MG63 (cell line): Measurements from ENCODE around the gene PSD4. TPM values are rescaled to one million over a fixed set of nuclear protein-coding genes. Genes with fewer than 3 reads are reported as not detected.
A peak's percentile ranks its signal among the peaks of the same experiment; 100 is the strongest.

Experiments used
- DNase-seq: peaks from one replicate; pipeline ENCODE4 v3.0.0-alpha.2; 2020
- H3K27me3 ChIP-seq: fragments of 250-450 bp; sonication (Bioruptor Pico); 2 replicates; pipeline ENCODE4 v1.5.1; 2020; ENCODE audit warnings: mild to moderate bottlenecking, moderate library complexity
- H3K36me3 ChIP-seq: fragments of 250-450 bp; sonication (Bioruptor Pico); 2 replicates; pipeline ENCODE4 v1.5.1; 2020; ENCODE audit warnings: mild to moderate bottlenecking, moderate library complexity
- H3K4me3 ChIP-seq: fragments of 250-450 bp; sonication (Bioruptor Pico); 2 replicates; pipeline ENCODE4 v1.5.1; 2020; ENCODE audit warnings: mild to moderate bottlenecking, moderate library complexity
- H3K9me3 ChIP-seq: fragments of 250-450 bp; sonication (Bioruptor Pico); 2 replicates; pipeline ENCODE4 v1.5.1; 2020; ENCODE audit warnings: mild to moderate bottlenecking, moderate library complexity
- total RNA-seq: library from RNA; depleted of rRNA; stranded (reverse); fragments of >200 nt; shearing (Covaris generic); gene quantifications from 2 replicates; pipeline ENCODE4 v1.2.3, GENCODE V29; 2014; ENCODE audit warnings: low replicate concordance; rRNA removed

PSD4 gene
- 0.16 and 0.59 TPM in 2 replicates for total RNA-seq

DNA sequence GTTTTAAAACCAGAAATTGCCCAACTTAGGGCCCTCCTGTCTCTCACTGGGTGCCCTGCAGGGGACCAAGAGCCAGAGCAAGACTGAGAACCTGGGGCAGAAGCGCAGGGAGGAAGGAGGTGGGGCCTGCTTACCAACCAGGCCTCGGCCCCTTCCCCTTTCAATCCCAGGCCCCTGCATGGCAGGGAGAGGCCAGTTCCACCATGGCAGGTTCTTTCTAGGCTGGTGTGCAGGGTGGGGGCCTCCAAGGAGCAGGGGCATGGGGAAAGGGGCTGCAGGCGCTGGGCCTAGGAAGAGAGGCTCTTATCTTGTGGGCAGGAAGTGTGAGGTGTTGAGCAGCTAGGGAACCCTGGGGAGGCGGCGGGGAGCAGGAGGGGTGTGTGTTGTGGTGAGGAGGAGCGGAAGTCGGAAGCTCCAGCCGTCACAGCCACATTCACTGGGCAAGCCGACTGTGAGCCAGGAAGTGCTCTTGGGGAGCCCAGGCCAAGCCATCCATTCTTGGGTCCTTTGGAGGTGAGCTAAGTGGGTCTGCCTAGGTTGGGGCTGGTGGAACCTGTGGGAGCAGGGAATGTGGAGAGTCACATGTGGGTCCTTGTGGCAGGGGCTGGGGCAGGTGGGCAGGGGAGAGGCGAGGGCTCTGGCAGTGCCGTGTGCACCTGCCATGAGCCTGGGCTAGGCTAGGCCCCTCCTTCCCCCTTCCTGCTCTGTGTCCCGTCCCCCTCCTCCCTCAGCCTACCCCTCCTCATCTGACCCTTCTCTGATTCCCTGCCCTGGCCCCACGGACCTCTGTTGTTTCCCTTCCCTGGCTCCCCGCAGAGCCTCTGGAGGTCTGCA, at the start of gene PSD4:
TSS of gene PSD4 (plus strand) at position 430 of the 834 bp plus-strand sequence. CDS start 8,486 bp downstream, outside the sequence.
- no peaks in the 10 kb centered on the region for H3K9me3 ChIP-seq
- no peaks in the 10 kb centered on the region for H3K36me3 ChIP-seq
- no peak within 1 kb of the TSS for H3K4me3 ChIP-seq
- DNase-seq = no peak
- no peaks in the 10 kb centered on the region for H3K27me3 ChIP-seq

DNA sequence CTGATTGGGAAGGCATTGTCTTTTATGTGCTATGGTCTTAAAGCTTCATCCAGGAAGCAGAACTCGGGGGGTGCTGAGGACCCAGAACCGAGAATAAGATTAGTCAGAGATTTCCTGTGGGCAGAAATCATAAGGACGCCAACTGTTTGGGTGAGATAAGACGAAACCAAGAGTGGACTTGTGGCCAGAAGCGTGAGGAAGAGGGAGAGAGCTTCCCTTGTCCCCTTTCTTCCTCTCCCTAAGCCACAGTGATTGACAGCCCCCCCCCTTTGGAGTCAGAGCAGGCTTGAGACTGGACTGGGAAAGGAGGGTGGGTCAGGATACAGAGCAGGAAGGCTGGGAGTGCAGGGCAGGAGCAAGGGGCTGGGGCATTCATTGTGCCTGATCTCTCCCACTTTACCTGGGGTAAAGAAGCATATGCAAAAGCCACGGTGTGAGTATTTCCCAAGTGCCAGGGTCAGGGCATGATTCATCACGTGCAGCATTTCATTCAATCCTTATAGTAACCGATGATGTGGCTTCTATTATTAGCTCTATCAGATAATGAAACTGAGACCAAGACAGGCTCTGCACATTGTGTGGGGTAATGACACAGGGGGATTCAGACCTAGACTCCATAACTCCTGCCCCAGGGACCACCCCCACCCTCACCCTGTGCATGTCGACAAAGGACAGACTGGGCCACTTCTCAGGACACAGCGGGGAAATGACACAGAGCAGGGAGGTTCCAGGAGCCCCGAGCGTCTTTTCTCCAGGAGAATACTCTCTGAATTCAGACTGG, 49.4 kb upstream of the PSD4 start:
- peaks cover 2% of the 10 kb centered on the region; the same call in 1 of the 2 replicates for H3K27me3 ChIP-seq
- H3K36me3 ChIP-seq = no peaks in the 10 kb centered on the region
- no peak overlapping the region for H3K4me3 ChIP-seq
- H3K9me3 ChIP-seq = no peaks in the 10 kb centered on the region
- DNase-seq = peak; percentile 54

DNA sequence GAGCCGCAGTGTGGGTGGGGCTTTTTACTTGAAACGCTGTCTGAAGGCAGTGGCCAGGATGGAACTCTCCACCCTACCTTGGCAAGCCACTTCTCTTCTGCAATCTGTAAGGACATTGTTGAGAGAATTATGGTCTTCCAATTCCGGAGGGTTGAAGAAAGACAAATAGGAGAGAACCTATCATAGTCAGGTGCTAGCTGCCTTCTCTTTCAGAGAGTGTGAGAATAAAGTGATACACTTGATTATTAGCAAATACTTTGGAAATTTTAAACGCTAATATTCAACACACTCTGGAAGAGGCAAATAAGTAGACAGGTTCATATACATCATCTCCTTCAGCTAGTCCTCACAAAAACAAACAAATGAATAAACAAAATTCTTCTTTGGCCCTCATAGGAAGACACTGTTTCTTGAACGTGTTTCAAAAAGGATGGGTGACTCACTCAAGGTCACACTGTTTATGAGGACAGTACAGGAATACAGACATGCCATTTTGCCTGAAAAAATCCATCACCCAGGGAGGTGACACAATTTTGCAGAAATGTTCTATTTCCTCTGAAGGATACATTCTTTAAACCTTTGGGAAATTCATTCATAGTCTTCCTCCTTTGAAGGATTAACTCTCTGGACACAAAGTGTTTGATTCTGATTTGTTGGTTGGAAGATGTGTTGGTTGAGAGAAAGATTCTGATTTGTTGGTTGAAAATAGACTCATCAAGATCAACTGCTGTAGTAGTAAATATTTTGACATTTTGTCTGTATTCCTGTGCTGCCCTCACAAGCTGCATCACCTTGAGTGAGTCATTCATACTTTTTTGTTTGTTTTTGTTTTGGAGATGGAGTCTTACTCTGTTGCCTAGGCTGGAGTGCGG, 48.6 kb upstream of the PSD4 start:
- peaks cover 2% of the 10 kb centered on the region; the same call in 1 of the 2 replicates for H3K27me3 ChIP-seq
- H3K36me3 ChIP-seq = no peaks in the 10 kb centered on the region
- no peak for DNase-seq
- H3K4me3 ChIP-seq = no peak overlapping the region
- no peaks in the 10 kb centered on the region for H3K9me3 ChIP-seq

DNA sequence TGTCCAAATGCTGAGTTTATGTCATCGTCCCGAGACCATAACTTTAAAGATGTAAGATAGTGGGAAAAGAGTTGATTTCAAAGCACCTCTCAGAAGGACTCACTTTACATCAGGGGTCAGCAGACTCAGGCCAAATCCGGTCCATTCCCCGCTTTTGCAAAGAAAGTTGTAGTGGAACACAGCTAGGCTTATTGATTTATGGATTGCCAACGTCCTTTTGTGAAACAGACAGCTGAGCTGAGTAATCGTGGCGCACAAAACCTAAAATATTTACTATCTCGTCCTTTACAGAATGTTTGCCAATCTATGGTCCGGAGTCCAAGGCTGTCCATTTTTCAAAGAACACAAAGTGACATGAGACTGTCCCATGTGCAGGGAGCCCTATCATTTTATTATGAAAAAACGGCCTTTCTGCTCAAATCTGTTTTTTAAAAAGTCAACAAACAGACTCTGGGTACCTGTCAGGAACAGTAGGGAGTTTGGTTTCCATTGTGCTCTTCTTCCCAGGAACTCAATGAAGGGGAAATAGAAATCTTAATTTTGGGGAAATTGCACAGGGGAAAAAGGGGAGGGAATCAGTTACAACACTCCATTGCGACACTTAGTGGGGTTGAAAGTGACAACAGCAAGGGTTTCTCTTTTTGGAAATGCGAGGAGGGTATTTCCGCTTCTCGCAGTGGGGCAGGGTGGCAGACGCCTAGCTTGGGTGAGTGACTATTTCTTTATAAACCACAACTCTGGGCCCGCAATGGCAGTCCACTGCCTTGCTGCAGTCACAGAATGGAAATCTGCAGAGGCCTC, 46.7 kb upstream of the PSD4 start, which contains the start of gene IL1RN:
TSS of gene IL1RN (plus strand) at position 754 of the 801 bp plus-strand sequence. CDS start at position 781, 27 bp downstream.
- Histone ChIP-seq H3K36me3 (no peaks in the 10 kb centered on the region), H3K27me3 (no peaks in the 10 kb centered on the region), H3K4me3 (no peak within 1 kb of the TSS)

DNA sequence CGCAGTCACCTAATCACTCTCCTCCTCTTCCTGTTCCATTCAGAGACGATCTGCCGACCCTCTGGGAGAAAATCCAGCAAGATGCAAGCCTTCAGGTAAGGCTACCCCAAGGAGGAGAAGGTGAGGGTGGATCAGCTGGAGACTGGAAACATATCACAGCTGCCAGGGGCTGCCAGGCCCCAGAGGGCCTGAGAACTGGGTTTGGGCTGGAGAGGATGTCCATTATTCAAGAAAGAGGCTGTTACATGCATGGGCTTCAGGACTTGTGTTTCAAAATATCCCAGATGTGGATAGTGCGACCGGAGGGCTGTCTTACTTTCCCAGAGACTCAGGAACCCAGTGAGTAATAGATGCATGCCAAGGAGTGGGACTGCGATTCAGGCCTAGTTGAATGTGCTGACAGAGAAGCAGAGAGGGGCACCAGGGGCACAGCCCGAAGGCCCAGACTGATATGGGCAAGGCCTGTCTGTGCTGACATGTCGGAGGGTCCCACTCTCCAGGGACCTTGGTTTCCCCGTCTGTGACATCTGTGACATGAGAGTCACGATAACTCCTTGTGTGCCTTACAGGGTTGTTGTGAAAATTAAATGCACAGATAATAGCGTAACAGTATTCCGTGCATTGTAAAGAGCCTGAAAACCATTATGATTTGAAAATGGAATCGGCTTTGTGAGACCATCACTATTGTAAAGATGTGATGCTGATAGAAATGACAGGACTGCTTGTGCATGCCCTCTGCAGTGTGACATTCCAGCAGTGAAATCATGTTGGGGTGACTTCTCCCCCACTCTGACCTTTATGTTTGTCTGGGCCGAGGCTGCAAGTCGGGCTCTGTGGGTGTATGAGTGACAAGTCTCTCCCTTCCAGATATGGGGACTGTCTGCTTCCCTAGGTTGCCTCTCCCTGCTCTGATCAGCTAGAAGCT, 45.9 kb upstream of the PSD4 start:
- Histone ChIP-seq H3K27me3 (no peaks in the 10 kb centered on the region), H3K4me3 (no peak overlapping the region), H3K9me3 (no peaks in the 10 kb centered on the region), H3K36me3 (no peaks in the 10 kb centered on the region)
- DNase-seq = no peak

More for the DNA sequence above, 46.7 kb upstream of the PSD4 start, which contains the start of gene IL1RN:
- DNase-seq = no peak
- no peaks in the 10 kb centered on the region for H3K9me3 ChIP-seq

DNA sequence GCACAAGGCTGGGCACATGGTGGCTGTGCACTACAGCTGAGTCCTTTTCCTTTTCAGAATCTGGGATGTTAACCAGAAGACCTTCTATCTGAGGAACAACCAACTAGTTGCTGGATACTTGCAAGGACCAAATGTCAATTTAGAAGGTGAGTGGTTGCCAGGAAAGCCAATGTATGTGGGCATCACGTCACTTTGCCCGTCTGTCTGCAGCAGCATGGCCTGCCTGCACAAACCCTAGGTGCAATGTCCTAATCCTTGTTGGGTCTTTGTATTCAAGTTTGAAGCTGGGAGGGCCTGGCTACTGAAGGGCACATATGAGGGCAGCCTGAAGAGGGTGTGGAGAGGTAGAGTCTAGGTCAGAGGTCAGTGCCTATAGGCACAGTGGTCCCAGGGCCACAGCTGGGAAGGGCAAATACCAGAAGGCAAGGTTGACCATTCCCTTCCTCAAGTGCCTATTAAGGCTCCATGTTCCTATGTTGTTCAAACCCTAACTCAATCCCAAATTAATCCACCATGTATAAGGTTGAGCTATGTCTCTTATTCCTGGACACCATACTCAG, 44.2 kb upstream of the PSD4 start:
- Histone ChIP-seq H3K4me3 (no peak overlapping the region), H3K36me3 (no peaks in the 10 kb centered on the region), H3K9me3 (no peaks in the 10 kb centered on the region), H3K27me3 (no peaks in the 10 kb centered on the region)
- no peak for DNase-seq

DNA sequence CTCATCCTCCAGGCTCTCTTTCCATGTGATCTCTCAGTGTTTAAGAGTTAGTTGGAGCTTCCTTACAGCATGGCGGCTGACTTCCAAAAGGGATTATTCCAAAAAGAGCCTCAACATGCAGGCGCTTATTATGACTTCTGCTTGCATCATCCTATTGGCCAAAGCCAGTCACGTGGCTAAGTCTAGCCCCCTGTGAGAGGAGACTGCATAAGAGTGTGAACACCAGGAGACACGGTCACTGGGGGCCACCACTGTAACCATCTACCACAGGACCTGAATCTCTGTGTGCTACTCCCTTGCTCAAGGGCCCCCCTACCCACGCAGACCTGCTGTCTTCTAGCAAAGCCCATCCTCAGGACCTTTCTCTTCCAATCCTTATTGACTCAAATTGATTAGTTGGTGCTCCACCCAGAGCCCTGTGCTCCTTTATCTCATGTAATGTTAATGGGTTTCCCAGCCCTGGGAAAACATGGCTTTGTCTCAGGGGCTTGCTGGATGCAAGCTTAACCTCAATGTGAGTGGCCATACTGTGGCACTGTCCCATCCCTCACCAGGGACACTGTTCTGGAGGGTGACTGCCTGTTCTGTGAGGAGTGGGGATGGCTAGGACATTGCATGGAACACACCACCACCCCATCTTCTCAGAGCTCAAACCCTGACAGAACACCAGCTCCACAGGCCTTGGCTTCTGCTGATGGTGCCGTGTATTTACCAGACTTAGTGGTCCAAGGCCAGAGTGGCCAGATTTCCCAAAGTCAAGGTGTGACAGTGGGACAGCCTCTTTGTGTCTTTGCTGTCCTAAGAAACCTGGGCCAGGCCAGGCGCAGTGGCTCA, 42.2 kb upstream of the PSD4 start:
- Histone ChIP-seq H3K4me3 (no peak overlapping the region), H3K27me3 (no peaks in the 10 kb centered on the region), H3K36me3 (no peaks in the 10 kb centered on the region), H3K9me3 (no peaks in the 10 kb centered on the region)
- DNase-seq = no peak

DNA sequence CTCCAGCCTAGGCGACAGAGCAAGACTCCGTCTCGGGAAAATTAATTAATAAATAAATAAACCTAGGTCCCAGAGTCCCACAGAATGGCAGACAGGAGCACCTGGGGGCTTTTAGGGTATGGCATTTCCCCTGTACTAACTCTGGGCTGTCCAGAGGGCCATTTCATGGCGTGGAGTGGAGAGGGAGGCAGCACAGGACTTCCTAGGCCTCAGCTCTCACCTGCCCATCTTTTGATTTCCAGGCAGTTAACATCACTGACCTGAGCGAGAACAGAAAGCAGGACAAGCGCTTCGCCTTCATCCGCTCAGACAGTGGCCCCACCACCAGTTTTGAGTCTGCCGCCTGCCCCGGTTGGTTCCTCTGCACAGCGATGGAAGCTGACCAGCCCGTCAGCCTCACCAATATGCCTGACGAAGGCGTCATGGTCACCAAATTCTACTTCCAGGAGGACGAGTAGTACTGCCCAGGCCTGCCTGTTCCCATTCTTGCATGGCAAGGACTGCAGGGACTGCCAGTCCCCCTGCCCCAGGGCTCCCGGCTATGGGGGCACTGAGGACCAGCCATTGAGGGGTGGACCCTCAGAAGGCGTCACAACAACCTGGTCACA, 41.3 kb upstream of the PSD4 start:
- no peak for DNase-seq
- Histone ChIP-seq H3K4me3 (no peak overlapping the region), H3K9me3 (no peaks in the 10 kb centered on the region), H3K36me3 (no peaks in the 10 kb centered on the region), H3K27me3 (no peaks in the 10 kb centered on the region)

DNA sequence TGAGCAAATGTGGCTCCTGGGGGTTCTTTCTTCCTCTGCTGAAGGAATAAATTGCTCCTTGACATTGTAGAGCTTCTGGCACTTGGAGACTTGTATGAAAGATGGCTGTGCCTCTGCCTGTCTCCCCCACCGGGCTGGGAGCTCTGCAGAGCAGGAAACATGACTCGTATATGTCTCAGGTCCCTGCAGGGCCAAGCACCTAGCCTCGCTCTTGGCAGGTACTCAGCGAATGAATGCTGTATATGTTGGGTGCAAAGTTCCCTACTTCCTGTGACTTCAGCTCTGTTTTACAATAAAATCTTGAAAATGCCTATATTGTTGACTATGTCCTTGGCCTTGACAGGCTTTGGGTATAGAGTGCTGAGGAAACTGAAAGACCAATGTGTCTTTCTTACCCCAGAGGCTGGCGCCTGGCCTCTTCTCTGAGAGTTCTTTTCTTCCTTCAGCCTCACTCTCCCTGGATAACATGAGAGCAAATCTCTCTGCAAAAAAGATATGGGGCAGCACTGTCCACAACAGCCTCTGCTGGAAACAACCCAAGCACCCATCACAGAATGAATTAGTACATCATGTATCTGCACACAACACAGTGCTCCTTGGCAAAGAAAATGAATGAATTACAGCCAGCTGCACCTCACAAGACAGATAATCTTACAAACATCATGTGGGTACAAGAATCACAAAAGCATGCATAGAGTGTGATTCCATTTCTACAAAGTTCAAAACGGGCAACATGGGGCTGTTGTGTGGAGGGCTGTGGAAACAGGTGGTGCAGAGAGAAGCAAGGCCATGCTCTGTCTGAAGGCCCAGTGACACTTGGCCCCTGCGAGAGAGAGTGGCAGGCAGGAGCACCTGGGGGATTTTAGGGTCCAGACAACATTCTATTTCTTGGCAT, 39.8 kb upstream of the PSD4 start:
- H3K27me3 ChIP-seq = no peaks in the 10 kb centered on the region
- DNase-seq = peak; percentile 79
- no peak overlapping the region for H3K4me3 ChIP-seq
- H3K9me3 ChIP-seq = no peaks in the 10 kb centered on the region
- no peaks in the 10 kb centered on the region for H3K36me3 ChIP-seq

DNA sequence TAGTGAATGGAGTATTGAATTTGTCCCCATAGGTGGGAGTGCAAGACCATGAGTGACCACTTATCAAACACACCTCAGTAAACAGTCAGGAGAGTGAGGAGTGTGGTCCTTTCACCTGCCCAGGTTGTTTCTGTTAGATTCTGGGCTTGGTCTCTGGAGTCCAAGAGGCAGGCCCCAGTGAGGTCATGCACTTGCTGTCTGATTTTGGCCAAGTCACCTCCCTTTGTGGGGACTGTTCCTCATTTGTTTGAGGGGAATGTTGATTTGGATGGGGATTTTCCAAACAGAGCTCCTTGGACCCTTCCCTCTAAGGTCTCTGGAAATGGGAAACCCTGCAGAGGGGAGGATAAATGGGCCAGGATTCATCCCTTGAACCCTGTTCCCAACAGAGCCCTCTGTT, 39.1 kb upstream of the PSD4 start:
- no peak for DNase-seq
- Histone ChIP-seq H3K9me3 (no peaks in the 10 kb centered on the region), H3K36me3 (no peaks in the 10 kb centered on the region), H3K27me3 (no peaks in the 10 kb centered on the region), H3K4me3 (no peak overlapping the region)

DNA sequence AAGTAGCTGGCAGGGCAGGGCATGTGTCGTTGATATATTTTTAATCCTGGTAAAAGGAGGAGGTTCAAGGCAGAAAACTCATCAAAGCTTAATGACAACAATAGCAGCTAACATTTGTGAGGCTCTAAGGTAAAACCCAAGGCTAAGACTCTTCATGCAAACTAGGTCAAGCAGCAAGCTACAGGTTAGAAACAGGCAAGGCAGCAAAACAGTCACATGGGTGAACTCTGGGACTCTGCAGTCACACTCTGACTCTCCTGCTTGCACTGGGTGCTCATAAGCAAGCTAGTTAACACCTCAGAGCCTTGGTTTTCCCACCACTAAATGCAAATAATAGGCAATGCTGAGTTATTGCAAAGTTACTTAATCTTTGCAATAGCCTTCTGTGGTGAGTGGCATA, 38.5 kb upstream of the PSD4 start:
- no peaks in the 10 kb centered on the region for H3K36me3 ChIP-seq
- no peaks in the 10 kb centered on the region for H3K9me3 ChIP-seq
- no peaks in the 10 kb centered on the region for H3K27me3 ChIP-seq
- no peak for DNase-seq
- H3K4me3 ChIP-seq = no peak overlapping the region

DNA sequence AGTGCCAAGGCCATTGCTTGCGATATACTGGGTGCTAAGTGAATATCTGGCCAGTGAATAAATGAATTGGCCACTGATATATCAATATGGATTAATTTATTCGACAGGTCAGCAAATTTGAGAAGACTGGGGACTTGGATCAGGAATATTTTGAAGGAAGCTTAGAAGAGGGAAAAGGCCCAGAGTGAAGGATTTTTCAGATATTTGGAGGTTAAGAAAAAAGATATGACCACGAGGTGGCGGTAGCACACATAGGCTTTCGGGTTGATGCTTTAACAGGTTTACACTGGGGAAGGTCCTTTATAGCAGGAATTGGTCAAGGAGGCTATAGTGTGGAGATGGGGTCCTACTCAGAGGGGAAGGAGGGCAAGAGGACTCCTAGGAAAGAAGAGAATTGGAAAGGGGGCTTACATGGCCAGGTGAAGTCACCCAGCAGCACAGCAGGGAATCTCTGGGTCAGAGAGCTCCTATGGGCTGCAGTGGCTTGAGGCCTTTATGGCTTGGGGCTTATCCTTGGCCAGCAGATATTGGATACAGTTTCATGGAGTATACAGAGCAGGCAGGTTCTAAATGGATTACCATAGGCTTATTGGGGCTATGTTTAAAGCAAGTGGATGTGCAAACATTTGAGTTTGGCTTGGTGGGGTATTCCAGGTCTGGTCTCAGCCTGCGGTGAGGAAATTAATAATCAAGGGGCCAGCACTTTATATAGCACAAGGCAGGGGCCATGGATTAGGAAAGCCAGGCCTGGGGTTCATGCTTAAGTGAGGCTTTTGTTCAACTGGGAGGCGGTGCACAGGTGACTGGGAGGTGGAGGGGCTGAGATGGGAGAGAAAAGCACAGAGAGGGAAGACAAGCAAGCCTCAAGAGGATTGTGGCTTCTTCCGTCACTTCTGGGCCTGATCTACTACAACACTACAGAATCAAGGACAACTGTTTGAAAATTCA, 36.7 kb upstream of the PSD4 start:
- H3K9me3 ChIP-seq = no peaks in the 10 kb centered on the region
- H3K36me3 ChIP-seq = no peaks in the 10 kb centered on the region
- no peaks in the 10 kb centered on the region for H3K27me3 ChIP-seq
- H3K4me3 ChIP-seq = no peak overlapping the region
- no peak for DNase-seq
